A549 (cell line): ENCODE measurements around the gene CD5L. TPM values are rescaled to one million over a fixed set of nuclear protein-coding genes. Genes with fewer than 3 reads are reported as not detected.

Source experiments
- ATAC-seq, 2 experiments: fragments of 200-7000 bp in 1 of 2; fragments of >200 bp in 1 of 2; cut with Nextera tagmentation in 1 of 2; cut with Tn5 transposase in 1 of 2; 3 replicates each; pipeline versions ENCODE4 v1.8.0 to v1.9.1; 2018 to 2020; ENCODE audit warnings: mild to moderate bottlenecking in 1 of 2, moderate library complexity in 1 of 2
- CTCF ChIA-PET: fragments of 300-600 bp; sonication (Branson Sonifier 250); formaldehyde crosslinking; extraction: SDS; loops from one replicate; lab custom pipeline; 2021; ENCODE audit warnings: antibody characterized with exemption, inconsistent platforms; lab: Yijun Ruan, JAX
- POLR2A ChIA-PET: fragments of 350-600 bp; formaldehyde crosslinking; extraction: SDS; loops from one replicate; lab custom pipeline; 2021; ENCODE audit warnings: antibody characterized with exemption, inconsistent platforms; lab: Yijun Ruan, JAX
- DNase-seq, 2 experiments: peaks; one replicate each; pipeline versions ENCODE4 v3.0.0 to v3.0.0-alpha.2; 2011 to 2016; ENCODE audit warnings: low read depth in 1 of 2, low spot score in 1 of 2
- FAIRE-seq: peaks from 2 replicates; lab custom pipeline; 2011; peaks lifted over from hg19 to GRCh38; lab: Jason Lieb, UNC
- H3K27ac ChIP-seq, 2 experiments: fragments of >200 bp; sonication (Bioruptor Twin); formaldehyde crosslinking; 3 replicates each; pipeline ENCODE4 v1.5.1; 2016 to 2017
- H3K4me1 ChIP-seq: fragments of >200 bp; sonication (Bioruptor Twin); formaldehyde crosslinking; 3 replicates; pipeline ENCODE4 v1.6.1; 2016
- H3K4me2 ChIP-seq: fragments of >200 bp; sonication (Bioruptor Twin); formaldehyde crosslinking; 3 replicates; pipeline ENCODE4 v1.6.1; 2016
- H3K4me3 ChIP-seq: fragments of >200 bp; sonication (Bioruptor Twin); formaldehyde crosslinking; 3 replicates; pipeline ENCODE4 v1.5.1; 2016
- H3K9me3 ChIP-seq: fragments of >200 bp; sonication (Bioruptor Twin); formaldehyde crosslinking; 3 replicates; pipeline ENCODE4 v1.6.1; 2016
- EHMT2 ChIP-seq: fragments of 200-600 bp; sonication (generic); IDR thresholded peaks from 2 replicates; pipeline ENCODE4 v1.6.1; 2016; ENCODE audit warnings: antibody characterized with exemption, low read depth, mild to moderate bottlenecking, moderate library complexity
- FOXS1 ChIP-seq: fragments of 250-450 bp; sonication (Bioruptor Pico); IDR thresholded peaks from 2 replicates; pipeline ENCODE4 v1.5.0; 2020; ENCODE audit warnings: mild to moderate bottlenecking, moderate library complexity
- HDAC2 ChIP-seq: fragments of 200-600 bp; sonication (generic); IDR thresholded peaks from 2 replicates; pipeline ENCODE4 v1.6.1; 2016
- HEYL ChIP-seq: fragments of 250-450 bp; sonication (Bioruptor Pico); IDR thresholded peaks from 2 replicates; pipeline ENCODE4 v1.8.0; 2021; ENCODE audit warnings: mild to moderate bottlenecking, moderate library complexity
- HOXB5 ChIP-seq: fragments of 250-450 bp; sonication (Bioruptor Pico); IDR thresholded peaks from 2 replicates; pipeline ENCODE4 v1.5.0; 2020; ENCODE audit warnings: mild to moderate bottlenecking, moderate library complexity
- KDM1A ChIP-seq: fragments of 200-600 bp; sonication (generic); IDR thresholded peaks from 2 replicates; pipeline ENCODE4 v1.6.1; 2016; ENCODE audit warnings: low read depth, mild to moderate bottlenecking
- MAFK ChIP-seq: fragments of 450-650 bp; IDR thresholded peaks from 2 replicates; pipeline ENCODE4 v1.6.1; 2014; ENCODE audit not compliant: partially characterized antibody
- MAZ ChIP-seq: fragments of 150-350 bp; IDR thresholded peaks from 2 replicates; pipeline ENCODE4 v1.6.1; 2014; ENCODE audit warnings: antibody characterized with exemption, low read depth, low read length, borderline replicate concordance
- NPAS2 ChIP-seq: fragments of 250-450 bp; sonication (Bioruptor Pico); IDR thresholded peaks from 2 replicates; pipeline ENCODE4 v1.8.0; 2022; ENCODE audit warnings: mild to moderate bottlenecking, moderate library complexity, borderline replicate concordance
- NR3C1 ChIP-seq: fragments of >200 bp; sonication (Bioruptor Twin); formaldehyde crosslinking; IDR thresholded peaks from 3 replicates; pipeline ENCODE4 v1.6.1; 2017
- POLR2A ChIP-seq: IDR thresholded peaks from 2 replicates; pipeline ENCODE4 v1.6.1; 2012; ENCODE audit warnings: mild to moderate bottlenecking, low read length
- POLR2AphosphoS2 ChIP-seq: conservative IDR thresholded peaks from 2 replicates; pipeline ENCODE4 v1.6.1; 2012; ENCODE audit warnings: low read length, improper control_type of control experiment, inconsistent platforms
- RFX5 ChIP-seq: fragments of 450-650 bp; IDR thresholded peaks from 2 replicates; pipeline ENCODE4 v1.7.1; 2014; ENCODE audit warnings: antibody characterized with exemption, mild to moderate bottlenecking, moderate library complexity
- SMC3 ChIP-seq: fragments of >200 bp; sonication (Bioruptor Twin); formaldehyde crosslinking; IDR thresholded peaks from 3 replicates; pipeline ENCODE4 v1.6.1; 2018; ENCODE audit warnings: inconsistent platforms
- SREBF2 ChIP-seq: fragments of 450-650 bp; IDR thresholded peaks from 2 replicates; pipeline ENCODE4 v1.6.1; 2014; ENCODE audit warnings: mild to moderate bottlenecking, moderate library complexity
- TP53 ChIP-seq: fragments of 250-450 bp; sonication (Bioruptor Pico); IDR thresholded peaks from 2 replicates; pipeline ENCODE4 v1.5.0; 2021; ENCODE audit warnings: mild to moderate bottlenecking, moderate library complexity
- ZNF302 ChIP-seq: fragments of 250-450 bp; sonication (Bioruptor Pico); IDR thresholded peaks from 2 replicates; pipeline ENCODE4 v1.9.0; 2021; ENCODE audit warnings: inconsistent platforms, mild to moderate bottlenecking, moderate library complexity
- ZSCAN20 ChIP-seq: fragments of 250-450 bp; sonication (Bioruptor Pico); IDR thresholded peaks from 2 replicates; pipeline ENCODE4 v1.8.0; 2022; ENCODE audit warnings: mild to moderate bottlenecking, moderate library complexity
- WGBS: methylation state at CpG from one replicate; pipeline ENCODE4 v1.1.6; 2017; ENCODE audit errors: missing lambda C conversion rate; 5-methylcytosine and 5-hydroxymethylcytosine counted together
- polyA plus RNA-seq, 4 experiments: library from polyadenylated mRNA; depleted of rRNA in 3 of 4; stranded (reverse); fragments of >200 nt; fragmentation: RNase III in 1 of 4; extraction: RNeasy Plus Mini Kit Qiagen cat#74134 plus additional on column Dnase treatment in 1 of 4; gene quantifications; 2 replicates in 3 of 4; 3 replicates in 1 of 4; pipeline ENCODE4 v1.2.3, GENCODE V29; 2011 to 2017
- TF ChIP-seq, protein P1 (sequence below): fragments of >200 bp; sonication (Bioruptor Twin); formaldehyde crosslinking; IDR thresholded peaks from 3 replicates; pipeline ENCODE4 v1.6.1; 2016
- TF ChIP-seq, protein P2 (sequence below): fragments of 250-450 bp; sonication (Bioruptor Pico); IDR thresholded peaks from 2 replicates; pipeline ENCODE4 v1.5.0; 2021; ENCODE audit warnings: mild to moderate bottlenecking, moderate library complexity, borderline replicate concordance
- TF ChIP-seq, protein P3 (sequence below): fragments of 150-350 bp; IDR thresholded peaks from 2 replicates; pipeline ENCODE4 v1.6.1; 2014; ENCODE audit warnings: low read depth, mild to moderate bottlenecking, low read length
- TF ChIP-seq, protein P4 (sequence below): fragments of >200 bp; sonication (Bioruptor Twin); formaldehyde crosslinking; IDR thresholded peaks from 3 replicates; pipeline ENCODE4 v1.5.1; 2016
- TF ChIP-seq, protein P5 (sequence below): fragments of 250-450 bp; sonication (Bioruptor Pico); IDR thresholded peaks from 2 replicates; pipeline ENCODE4 v1.5.0; 2020; ENCODE audit warnings: low read depth, mild to moderate bottlenecking, moderate library complexity

CD5L gene
- polyA plus RNA-seq, 2 of the 4 experiments (the other 2 are of a cell fraction): not detected

DNA sequence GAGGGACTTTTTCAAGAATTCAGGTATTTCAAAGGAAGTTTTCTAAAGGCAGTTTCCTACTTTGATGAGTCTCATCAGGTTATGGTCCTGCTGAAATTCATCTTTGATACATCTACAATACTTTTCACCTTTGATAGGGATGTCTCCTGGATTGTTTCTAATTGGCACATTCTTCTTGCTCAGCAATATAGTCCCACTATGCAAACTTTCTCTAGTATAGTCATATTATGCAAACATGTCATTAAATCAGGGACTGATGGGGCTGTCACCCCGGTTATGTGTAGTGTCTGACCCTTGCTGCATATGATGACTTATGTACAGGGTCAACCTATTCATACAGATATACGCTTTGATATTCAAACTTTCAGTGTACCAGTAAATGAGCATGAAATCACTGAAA lies 21.3 kb downstream of the CD5L start:
- no peak for TF ChIP-seq FOXS1 (CRISPR knock-in tag)
- TF ChIP-seq SMC3: no peak
- TF ChIP-seq, protein P1, sequence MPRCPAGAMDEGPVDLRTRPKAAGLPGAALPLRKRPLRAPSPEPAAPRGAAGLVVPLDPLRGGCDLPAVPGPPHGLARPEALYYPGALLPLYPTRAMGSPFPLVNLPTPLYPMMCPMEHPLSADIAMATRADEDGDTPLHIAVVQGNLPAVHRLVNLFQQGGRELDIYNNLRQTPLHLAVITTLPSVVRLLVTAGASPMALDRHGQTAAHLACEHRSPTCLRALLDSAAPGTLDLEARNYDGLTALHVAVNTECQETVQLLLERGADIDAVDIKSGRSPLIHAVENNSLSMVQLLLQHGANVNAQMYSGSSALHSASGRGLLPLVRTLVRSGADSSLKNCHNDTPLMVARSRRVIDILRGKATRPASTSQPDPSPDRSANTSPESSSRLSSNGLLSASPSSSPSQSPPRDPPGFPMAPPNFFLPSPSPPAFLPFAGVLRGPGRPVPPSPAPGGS: no peak
- TF ChIP-seq, protein P2, sequence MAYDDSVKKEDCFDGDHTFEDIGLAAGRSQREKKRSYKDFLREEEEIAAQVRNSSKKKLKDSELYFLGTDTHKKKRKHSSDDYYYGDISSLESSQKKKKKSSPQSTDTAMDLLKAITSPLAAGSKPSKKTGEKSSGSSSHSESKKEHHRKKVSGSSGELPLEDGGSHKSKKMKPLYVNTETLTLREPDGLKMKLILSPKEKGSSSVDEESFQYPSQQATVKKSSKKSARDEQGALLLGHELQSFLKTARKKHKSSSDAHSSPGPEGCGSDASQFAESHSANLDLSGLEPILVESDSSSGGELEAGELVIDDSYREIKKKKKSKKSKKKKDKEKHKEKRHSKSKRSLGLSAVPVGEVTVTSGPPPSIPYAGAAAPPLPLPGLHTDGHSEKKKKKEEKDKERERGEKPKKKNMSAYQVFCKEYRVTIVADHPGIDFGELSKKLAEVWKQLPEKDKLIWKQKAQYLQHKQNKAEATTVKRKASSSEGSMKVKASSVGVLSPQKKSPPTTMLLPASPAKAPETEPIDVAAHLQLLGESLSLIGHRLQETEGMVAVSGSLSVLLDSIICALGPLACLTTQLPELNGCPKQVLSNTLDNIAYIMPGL (CRISPR knock-in tag): no peak
- no peak for TF ChIP-seq EHMT2
- no peak for TF ChIP-seq HEYL (CRISPR knock-in tag)
- Histone ChIP-seq H3K4me2 (no peak overlapping the region), H3K27ac (no peak overlapping the region), H3K4me3 (no peak overlapping the region), H3K4me1 (no peaks in the 10 kb centered on the region), H3K9me3 (no peaks in the 10 kb centered on the region)
- 0% methylated on average over 2 of the region's 2 CpGs for WGBS
- ATAC-seq (no peak), DNase-seq (no peak), FAIRE-seq (no peak)
- CTCF ChIA-PET: no interaction called here
- POLR2A ChIA-PET: no interaction called here

DNA sequence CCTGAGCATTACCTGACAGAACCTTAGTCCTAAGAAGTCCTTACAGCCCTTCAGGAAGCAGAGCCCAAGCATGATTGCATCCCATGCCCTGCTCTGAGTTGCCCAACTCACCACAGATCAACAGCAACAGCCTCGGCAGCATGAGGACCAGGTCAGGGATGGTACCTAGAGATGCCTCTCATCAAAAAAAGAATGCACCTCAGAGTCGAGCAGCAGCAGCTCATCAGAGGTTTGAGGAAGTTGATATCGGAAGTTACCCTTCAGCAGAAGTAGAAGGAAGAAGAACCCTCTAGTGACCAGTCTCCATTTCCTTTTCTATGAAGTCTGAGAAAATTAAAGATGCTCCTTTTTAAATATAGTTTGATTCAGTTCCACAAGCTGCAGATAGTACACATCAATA lies 21.7 kb downstream of the CD5L start, which contains the start of gene FCRL1:
Gene FCRL1 (minus strand): TSS at position 225 of the 400 bp plus-strand sequence. CDS start 83 bp downstream, at position 142.
- TF ChIP-seq NPAS2: no peak
- TF ChIP-seq, protein P3, sequence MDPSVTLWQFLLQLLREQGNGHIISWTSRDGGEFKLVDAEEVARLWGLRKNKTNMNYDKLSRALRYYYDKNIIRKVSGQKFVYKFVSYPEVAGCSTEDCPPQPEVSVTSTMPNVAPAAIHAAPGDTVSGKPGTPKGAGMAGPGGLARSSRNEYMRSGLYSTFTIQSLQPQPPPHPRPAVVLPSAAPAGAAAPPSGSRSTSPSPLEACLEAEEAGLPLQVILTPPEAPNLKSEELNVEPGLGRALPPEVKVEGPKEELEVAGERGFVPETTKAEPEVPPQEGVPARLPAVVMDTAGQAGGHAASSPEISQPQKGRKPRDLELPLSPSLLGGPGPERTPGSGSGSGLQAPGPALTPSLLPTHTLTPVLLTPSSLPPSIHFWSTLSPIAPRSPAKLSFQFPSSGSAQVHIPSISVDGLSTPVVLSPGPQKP: no peak
- TF ChIP-seq TP53 (CRISPR knock-in tag): no peak
- TF ChIP-seq KDM1A: no peak
- no peak for TF ChIP-seq POLR2AphosphoS2
- no peak for TF ChIP-seq ZNF302 (CRISPR knock-in tag)
- TF ChIP-seq HOXB5: no peak
- no peak for TF ChIP-seq MAFK
- TF ChIP-seq SREBF2: no peak
- TF ChIP-seq HDAC2: no peak
- TF ChIP-seq RFX5: no peak
- TF ChIP-seq SMC3: no peak
- TF ChIP-seq ZSCAN20 (CRISPR knock-in tag): no peak
- no peak for TF ChIP-seq MAZ
- TF ChIP-seq NR3C1: no peak
- TF ChIP-seq POLR2A: no peak
- TF ChIP-seq, protein P4, sequence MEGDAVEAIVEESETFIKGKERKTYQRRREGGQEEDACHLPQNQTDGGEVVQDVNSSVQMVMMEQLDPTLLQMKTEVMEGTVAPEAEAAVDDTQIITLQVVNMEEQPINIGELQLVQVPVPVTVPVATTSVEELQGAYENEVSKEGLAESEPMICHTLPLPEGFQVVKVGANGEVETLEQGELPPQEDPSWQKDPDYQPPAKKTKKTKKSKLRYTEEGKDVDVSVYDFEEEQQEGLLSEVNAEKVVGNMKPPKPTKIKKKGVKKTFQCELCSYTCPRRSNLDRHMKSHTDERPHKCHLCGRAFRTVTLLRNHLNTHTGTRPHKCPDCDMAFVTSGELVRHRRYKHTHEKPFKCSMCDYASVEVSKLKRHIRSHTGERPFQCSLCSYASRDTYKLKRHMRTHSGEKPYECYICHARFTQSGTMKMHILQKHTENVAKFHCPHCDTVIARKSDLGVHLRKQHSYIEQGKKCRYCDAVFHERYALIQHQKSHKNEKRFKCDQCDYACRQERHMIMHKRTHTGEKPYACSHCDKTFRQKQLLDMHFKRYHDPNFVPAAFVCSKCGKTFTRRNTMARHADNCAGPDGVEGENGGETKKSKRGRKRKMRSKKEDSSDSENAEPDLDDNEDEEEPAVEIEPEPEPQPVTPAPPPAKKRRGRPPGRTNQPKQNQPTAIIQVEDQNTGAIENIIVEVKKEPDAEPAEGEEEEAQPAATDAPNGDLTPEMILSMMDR: no peak
- TF ChIP-seq, protein P5, sequence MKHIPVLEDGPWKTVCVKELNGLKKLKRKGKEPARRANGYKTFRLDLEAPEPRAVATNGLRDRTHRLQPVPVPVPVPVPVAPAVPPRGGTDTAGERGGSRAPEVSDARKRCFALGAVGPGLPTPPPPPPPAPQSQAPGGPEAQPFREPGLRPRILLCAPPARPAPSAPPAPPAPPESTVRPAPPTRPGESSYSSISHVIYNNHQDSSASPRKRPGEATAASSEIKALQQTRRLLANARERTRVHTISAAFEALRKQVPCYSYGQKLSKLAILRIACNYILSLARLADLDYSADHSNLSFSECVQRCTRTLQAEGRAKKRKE: no peak
- TF ChIP-seq, all 56 proteins: peak for 0
- no peak within 1 kb of the TSS for H3K27ac ChIP-seq
- no peak within 1 kb of the TSS for H3K4me2 ChIP-seq
- ChIA-PET POLR2A (no interaction called here), CTCF (no interaction called here)
- H3K4me3 ChIP-seq: no peak within 1 kb of the TSS
- no peaks in the 10 kb centered on the region for H3K4me1 ChIP-seq
- no peaks in the 10 kb centered on the region for H3K9me3 ChIP-seq
- ATAC-seq (no peak), FAIRE-seq (no peak), DNase-seq (no peak)
- 6% methylated on average over 3 of the region's 3 CpGs for WGBS
